HFF-Myc (cell line): ENCODE measurements around the gene GUK1.

Experiments used
- DNase-seq: peaks from one replicate; pipeline ENCODE4 v3.0.0-alpha.2; 2011; ENCODE audit warnings: low read depth; ENCODE audit errors: extremely low read depth
- H3K4me3 ChIP-seq: replicated peaks from 2 replicates; pipeline ENCODE4 v1.5.1; 2011; ENCODE audit warnings: low read depth, mild to moderate bottlenecking, control low read depth, low read length
- TF ChIP-seq, protein P1 (sequence below): IDR thresholded peaks from 2 replicates; pipeline ENCODE4 v1.5.1; 2012; ENCODE audit warnings: mild to moderate bottlenecking, low read depth, low read length, control low read depth; ENCODE audit errors: missing control alignments

Gene GUK1

GRCh38 chr1:228100822-228101613 lies 39.1 kb upstream of the GUK1 start:
- H3K4me3 ChIP-seq: peak overlapping the region; percentile 77
- no peak for DNase-seq
- TF ChIP-seq, protein P1, sequence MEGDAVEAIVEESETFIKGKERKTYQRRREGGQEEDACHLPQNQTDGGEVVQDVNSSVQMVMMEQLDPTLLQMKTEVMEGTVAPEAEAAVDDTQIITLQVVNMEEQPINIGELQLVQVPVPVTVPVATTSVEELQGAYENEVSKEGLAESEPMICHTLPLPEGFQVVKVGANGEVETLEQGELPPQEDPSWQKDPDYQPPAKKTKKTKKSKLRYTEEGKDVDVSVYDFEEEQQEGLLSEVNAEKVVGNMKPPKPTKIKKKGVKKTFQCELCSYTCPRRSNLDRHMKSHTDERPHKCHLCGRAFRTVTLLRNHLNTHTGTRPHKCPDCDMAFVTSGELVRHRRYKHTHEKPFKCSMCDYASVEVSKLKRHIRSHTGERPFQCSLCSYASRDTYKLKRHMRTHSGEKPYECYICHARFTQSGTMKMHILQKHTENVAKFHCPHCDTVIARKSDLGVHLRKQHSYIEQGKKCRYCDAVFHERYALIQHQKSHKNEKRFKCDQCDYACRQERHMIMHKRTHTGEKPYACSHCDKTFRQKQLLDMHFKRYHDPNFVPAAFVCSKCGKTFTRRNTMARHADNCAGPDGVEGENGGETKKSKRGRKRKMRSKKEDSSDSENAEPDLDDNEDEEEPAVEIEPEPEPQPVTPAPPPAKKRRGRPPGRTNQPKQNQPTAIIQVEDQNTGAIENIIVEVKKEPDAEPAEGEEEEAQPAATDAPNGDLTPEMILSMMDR: no peak

- TF ChIP-seq, protein P1: no peak
Measured at GRCh38 chr1:228101614-228101993, 38.5 kb upstream of the GUK1 start.

GRCh38 chr1:228101994-228102790 lies 37.9 kb upstream of the GUK1 start:
- peak overlapping the region; percentile 77 for H3K4me3 ChIP-seq
- TF ChIP-seq, protein P1: no peak
- no peak for DNase-seq

More at GRCh38 chr1:228101614-228101993, 38.5 kb upstream of the GUK1 start:
- H3K4me3 ChIP-seq: peak overlapping the region; percentile 77
- DNase-seq: no peak

DNA sequence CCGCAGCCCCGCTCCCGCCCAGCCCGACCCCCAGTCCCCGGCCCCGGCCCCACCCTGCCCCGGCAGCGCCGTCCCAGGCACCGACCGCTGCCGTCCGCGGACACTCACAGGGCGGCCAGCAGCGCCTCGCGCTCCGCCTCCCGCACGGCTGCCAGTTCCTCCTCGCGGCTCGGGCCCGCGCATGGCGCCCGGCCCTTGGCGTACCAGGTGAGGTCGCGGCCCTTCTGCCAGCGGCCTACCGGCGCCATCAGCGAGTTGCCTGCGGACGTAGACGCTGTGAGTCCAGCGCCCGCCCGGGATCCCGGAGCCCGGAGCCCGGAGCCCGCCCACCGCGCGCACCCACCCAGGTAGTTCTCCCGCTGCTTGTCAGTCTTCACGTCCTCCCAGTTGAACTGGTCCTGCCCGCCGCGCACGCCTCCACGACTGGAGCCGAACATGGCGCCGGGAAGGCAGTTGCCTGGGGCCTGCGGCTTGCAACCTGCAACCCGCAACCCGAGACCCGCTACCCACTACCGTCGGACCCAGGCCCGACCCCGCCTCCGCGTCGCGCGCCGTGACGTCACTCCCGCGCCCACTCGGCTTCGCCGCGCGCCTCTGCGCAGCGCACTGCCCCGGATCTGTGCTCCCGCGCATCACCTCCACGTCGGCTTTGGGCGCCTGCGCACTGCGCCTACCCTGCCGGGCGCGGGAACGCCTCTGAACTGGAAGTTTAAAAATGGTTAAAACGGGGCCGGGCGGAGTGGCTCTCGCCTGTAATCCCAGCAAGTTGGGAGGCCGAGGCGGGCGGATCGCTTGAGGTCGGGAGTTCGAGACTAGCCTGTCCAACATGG lies 37.1 kb upstream of the GUK1 start, which contains the start of gene C1orf35:
Gene C1orf35, minus strand, starts transcription at position 535 of the 830 bp plus-strand sequence. Its CDS starts 98 bp downstream, at position 437.
- DNase-seq: peak; percentile 66
- TF ChIP-seq, protein P1: no peak
- H3K4me3 ChIP-seq: peak within 1 kb of the TSS; percentile 77

DNA sequence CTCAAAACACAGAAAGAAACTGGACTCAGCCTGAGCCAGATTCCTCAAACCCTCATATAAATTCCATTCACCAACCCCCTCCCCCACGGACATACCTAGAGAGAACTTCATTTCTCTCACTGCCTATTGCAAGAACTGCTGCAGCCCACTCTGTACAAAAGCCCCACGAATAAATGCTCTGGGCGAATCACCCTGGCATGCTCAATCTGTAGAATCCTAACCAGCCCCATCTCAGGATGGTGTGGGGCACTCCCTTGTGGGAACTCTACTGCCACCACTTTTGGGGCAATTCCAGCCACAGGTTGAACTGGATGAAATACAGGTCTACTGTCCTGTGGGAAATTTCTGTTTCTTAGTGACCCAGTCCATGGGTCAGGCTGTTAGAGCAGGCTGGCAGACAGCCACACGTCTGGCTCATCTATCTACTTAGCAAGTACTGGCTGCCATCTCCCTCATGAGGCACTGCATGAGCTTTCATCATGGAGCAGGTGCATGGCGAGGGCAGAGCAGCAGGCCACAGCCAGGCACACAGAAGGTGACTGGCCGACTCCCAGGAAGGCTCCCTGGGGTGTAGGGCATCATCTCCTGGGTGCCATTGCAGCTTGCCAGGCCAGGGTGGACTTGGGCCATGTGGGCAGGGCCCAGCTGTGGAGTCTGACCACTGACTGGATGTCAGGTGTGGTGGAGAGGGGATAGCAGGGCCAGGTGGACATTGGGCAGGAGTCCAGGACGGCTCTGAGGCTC lies 35.4 kb upstream of the GUK1 start:
- no peak for DNase-seq
- H3K4me3 ChIP-seq: no peak overlapping the region

More for the DNA sequence above, 35.4 kb upstream of the GUK1 start:
- TF ChIP-seq, protein P1: no peak
